ENCODE results near the gene PERM1.
"Not testable (repeated sequence)": the region's sequence is repeated elsewhere in the genome, so short reads cannot be mapped to it uniquely, and the experiment has no call there.

The PERM1 gene

GRCh38 chr1:997993-998744, 16.3 kb upstream of the PERM1 start:
- no peak for DNase-seq

GRCh38 chr1:997713-997992, 15.8 kb upstream of the PERM1 start:
- no peak for DNase-seq

GRCh38 chr1:996851-997712, 15.2 kb upstream of the PERM1 start:
- no peak for DNase-seq

- DNase-seq, result no peak
Measured at GRCh38 chr1:995665-996633, 14.1 kb upstream of the PERM1 start.

GRCh38 chr1:994546-994945, 12.7 kb upstream of the PERM1 start:
- DNase-seq, result not testable (repeated sequence)

- no peak for DNase-seq
Measured at GRCh38 chr1:993379-993995, 11.6 kb upstream of the PERM1 start.

- no peak for DNase-seq
Measured at GRCh38 chr1:992362-992761, 10.5 kb upstream of the PERM1 start.

GRCh38 chr1:991895-992294, 10.0 kb upstream of the PERM1 start:
- DNase-seq, result no peak

- DNase-seq, result not testable (repeated sequence)
Measured at GRCh38 chr1:991275-991674, 9.4 kb upstream of the PERM1 start.

GRCh38 chr1:988061-988460, 6.2 kb upstream of the PERM1 start:
- not testable (repeated sequence) for DNase-seq

- DNase-seq, result no peak
Measured at GRCh38 chr1:985126-985525, 3.2 kb upstream of the PERM1 start.

GRCh38 chr1:984476-984814, 2.6 kb upstream of the PERM1 start:
- no peak for DNase-seq

GRCh38 chr1:983798-984475, 2.0 kb upstream of the PERM1 start:
- peak; percentile 71 to 80 for DNase-seq

- DNase-seq, result no peak
Measured at GRCh38 chr1:982765-983436, 1.0 kb upstream of the PERM1 start.

GRCh38 chr1:981491-981954, 370 bp downstream of the PERM1 start:
- no peak for DNase-seq

- no peak for DNase-seq
Measured at GRCh38 chr1:980602-981395, 1.1 kb downstream of the PERM1 start.

- DNase-seq, result no peak
Measured at GRCh38 chr1:980137-980571, 1.7 kb downstream of the PERM1 start.

GRCh38 chr1:979744-980072, 2.2 kb downstream of the PERM1 start:
- no peak for DNase-seq

GRCh38 chr1:978835-979743, 2.8 kb downstream of the PERM1 start:
- DNase-seq, result no peak

Measured in activated T-cell treated with anti-CD3 and anti-CD28 coated beads, Interleukin-2, amount 50 U/mL, for 48 hours (primary cell).